Endothelial cell of umbilical vein (primary cell): ENCODE results near the gene NMNAT1. TPM values are rescaled to one million over a fixed set of nuclear protein-coding genes. Genes with fewer than 3 reads are reported as not detected.

Experiments used
- BruUV-seq: library from RNA; stranded (reverse); fragments of 400-500 nt; replicated peaks from 2 replicates; lab custom pipeline; 2021; lab: Mats Ljungman, UMichigan
- CTCF ChIA-PET: fragments of 300-600, 350-600 bp; sonication (Branson Sonifier 250); formaldehyde crosslinking; loops from one replicate; lab custom pipeline; 2021; ENCODE audit warnings: antibody characterized with exemption, inconsistent platforms; lab: Charles Lee
- POLR2A ChIA-PET: fragments of 300-600, 350-600 bp; sonication (Branson Sonifier 250); formaldehyde crosslinking; loops from one replicate; lab custom pipeline; 2021; ENCODE audit warnings: antibody characterized with exemption, inconsistent platforms; lab: Charles Lee
- DNase-seq: peaks from one replicate; pipeline ENCODE4 v3.0.0-alpha.2; 2011; ENCODE audit warnings: low read depth, low spot score
- FAIRE-seq: peaks from 2 replicates; lab custom pipeline; 2011; peaks lifted over from hg19 to GRCh38; lab: Jason Lieb, UNC
- H2AFZ ChIP-seq: 2 replicates; pipeline ENCODE4 v1.6.0; 2012; ENCODE audit warnings: low read depth, low read length, control low read depth, inconsistent platforms
- H3K27ac ChIP-seq: 2 replicates; pipeline ENCODE4 v1.5.1; 2011; ENCODE audit warnings: low read depth, mild to moderate bottlenecking, control low read depth, low read length, moderate library complexity; ENCODE audit not compliant: insufficient read depth
- H3K27me3 ChIP-seq, 2 experiments: 2 replicates each; pipeline versions ENCODE4 v1.6.0 to v1.6.1; 2011; ENCODE audit warnings: low read length in 2 of 2, mixed read lengths in 1 of 2; ENCODE audit not compliant: control insufficient read depth in 2 of 2, insufficient read depth in 2 of 2
- H3K36me3 ChIP-seq, 2 experiments: 2 replicates in 1 of 2; 3 replicates in 1 of 2; pipeline ENCODE4 v1.5.1; 2011; ENCODE audit warnings: low read length in 2 of 2, mild to moderate bottlenecking in 1 of 2, moderate library complexity in 1 of 2; ENCODE audit not compliant: control insufficient read depth in 2 of 2, insufficient read depth in 2 of 2; ENCODE audit errors: extremely low read depth in 1 of 2
- H3K4me1 ChIP-seq: 3 replicates; pipeline ENCODE4 v1.5.1; 2011; ENCODE audit warnings: mild to moderate bottlenecking, low read length; ENCODE audit not compliant: control insufficient read depth, insufficient read depth; ENCODE audit errors: extremely low read depth
- H3K4me2 ChIP-seq: 2 replicates; pipeline ENCODE4 v1.6.1; 2011; ENCODE audit warnings: low read length, control low read depth, mixed read lengths; ENCODE audit not compliant: insufficient read depth
- H3K4me3 ChIP-seq, 3 experiments: fragments of 200-600 bp in 1 of 3; sonication (generic), shearing (Covaris generic) in 1 of 3; replicated peaks in 1 of 3; 2 replicates each; pipeline ENCODE4 v1.5.1; 2011 to 2016; ENCODE audit warnings: control low read depth in 3 of 3, low read length in 3 of 3, mild to moderate bottlenecking in 2 of 3, inconsistent platforms in 1 of 3, low read depth in 1 of 3, moderate library complexity in 1 of 3; ENCODE audit not compliant: insufficient read depth in 1 of 3
- H3K79me2 ChIP-seq: 2 replicates; pipeline ENCODE4 v1.6.0; 2012; ENCODE audit warnings: low read length, inconsistent platforms; ENCODE audit not compliant: control insufficient read depth, insufficient read depth
- H3K9ac ChIP-seq: replicated peaks from 2 replicates; pipeline ENCODE3; 2011; ENCODE audit warnings: low read length, control low read depth; ENCODE audit not compliant: insufficient read depth; ENCODE audit errors: extremely low read depth
- H3K9me1 ChIP-seq: replicated peaks from 3 replicates; pipeline ENCODE4 v1.6.0; 2011; ENCODE audit warnings: mild to moderate bottlenecking, low read length; ENCODE audit not compliant: control insufficient read depth, insufficient read depth; ENCODE audit errors: extremely low read depth
- H3K9me3 ChIP-seq: replicated peaks from 2 replicates; pipeline ENCODE4 v1.5.1; 2012; ENCODE audit warnings: low read length, inconsistent platforms; ENCODE audit not compliant: control insufficient read depth, insufficient read depth
- H4K20me1 ChIP-seq: replicated peaks from 2 replicates; pipeline ENCODE3; 2011; ENCODE audit warnings: mild to moderate bottlenecking, low read length; ENCODE audit not compliant: control insufficient read depth, insufficient read depth; ENCODE audit errors: extremely low read depth
- EZH2 ChIP-seq: IDR thresholded peaks from 2 replicates; pipeline ENCODE4 v1.6.1; 2012; ENCODE audit warnings: borderline replicate concordance, low read depth, mild to moderate bottlenecking, moderate library complexity, low read length, inconsistent platforms; ENCODE audit not compliant: severe bottlenecking
- FOS ChIP-seq: IDR thresholded peaks from 2 replicates; pipeline ENCODE4 v1.6.1; 2011; ENCODE audit warnings: mild to moderate bottlenecking, low read length, moderate library complexity, borderline replicate concordance; ENCODE audit not compliant: insufficient read depth
- GATA2 ChIP-seq: IDR thresholded peaks from 2 replicates; pipeline ENCODE4 v1.7.0; 2011; ENCODE audit warnings: low read depth, mild to moderate bottlenecking, moderate library complexity, mixed read lengths, low read length; ENCODE audit not compliant: insufficient read length, insufficient read depth
- JUN ChIP-seq: IDR thresholded peaks from 2 replicates; pipeline ENCODE4 v1.6.1; 2011; ENCODE audit warnings: borderline replicate concordance, low read depth; ENCODE audit not compliant: insufficient read length, insufficient read depth
- MYC ChIP-seq: IDR thresholded peaks from one replicate; pipeline ENCODE4 v1.6.1; 2011; ENCODE audit warnings: mild to moderate bottlenecking, low read depth, low read length
- POLR2A ChIP-seq: IDR thresholded peaks from 2 replicates; pipeline ENCODE4 v1.6.1; 2012; ENCODE audit warnings: low read depth, mild to moderate bottlenecking, control low read depth, low read length
- POLR2AphosphoS5 ChIP-seq: IDR thresholded peaks from 2 replicates; pipeline ENCODE4 v1.6.1; 2012; ENCODE audit warnings: low read depth, mild to moderate bottlenecking, control low read depth, low read length, moderate library complexity; ENCODE audit not compliant: insufficient read depth
- dilution Hi-C: fragments of 300-500 bp; cut with MboI; formaldehyde crosslinking; loops from one replicate; pipeline ENCODE4 v1.15.0; 2019; ENCODE audit warnings: low sequenced_read_pairs; ENCODE audit not compliant: extremely low pct_ligation_motif_present
- intact Hi-C: fragments of 100-400 bp; cut with micrococcal nuclease; formaldehyde crosslinking; loops from one replicate; pipeline ENCODE4 v1.10.0; 2022
- polyA plus RNA-seq, 4 experiments: library from polyadenylated mRNA; depleted of rRNA in 3 of 4; stranded (reverse) in 3 of 4; unstranded in 1 of 4; fragments of >200 nt; gene quantifications; 2 replicates each; pipeline versions ENCODE4 v1.2.1 to v1.2.3, GENCODE V29; 2011 to 2012; ENCODE audit warnings: missing spikeins in 1 of 4
- total RNA-seq: library from RNA; stranded (reverse); gene quantifications from 2 replicates; pipeline ENCODE4 v1.2.3, GENCODE V29; 2021
- TF ChIP-seq, protein P1 (sequence below): IDR thresholded peaks from 2 replicates; pipeline ENCODE4 v1.6.1; 2011; ENCODE audit not compliant: insufficient read depth, insufficient read length
- TF ChIP-seq, protein P2 (sequence below), 2 donors: IDR thresholded peaks; 1 replicate in 1 of 2; 2 replicates in 1 of 2; pipeline ENCODE4 v1.5.1; 2011; ENCODE audit warnings: low read length in 2 of 2, mild to moderate bottlenecking in 2 of 2, moderate library complexity in 2 of 2, control low read depth in 1 of 2, inconsistent platforms in 1 of 2, low read depth in 1 of 2; ENCODE audit not compliant: insufficient read depth in 1 of 2; ENCODE audit errors: extremely low read depth in 1 of 2

The NMNAT1 gene
- total and polyA plus RNA-seq, 2 donors (not counting 3 experiments of a cell fraction or from before 2014, with no cell fraction given), result 4.8 to 9.8 TPM

DNA sequence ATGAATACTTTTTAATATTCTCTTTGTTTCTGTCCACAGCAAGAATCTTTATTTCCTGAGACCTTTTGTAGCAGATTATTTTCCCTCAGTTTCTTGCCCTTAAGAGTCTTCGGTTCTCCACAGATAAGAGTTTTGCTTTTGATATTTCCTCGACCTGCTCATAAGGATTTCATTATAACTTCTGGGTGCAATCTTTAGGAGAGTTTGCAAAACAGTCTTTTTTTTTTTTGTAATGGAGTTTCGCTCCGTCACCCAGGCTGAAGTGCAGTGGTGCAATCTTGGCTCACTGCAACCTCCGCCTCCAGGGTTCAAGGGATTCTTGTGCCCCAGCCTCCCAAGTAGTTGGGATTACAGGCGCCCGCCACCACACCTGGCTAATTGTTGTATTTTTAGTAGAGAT lies 79.4 kb downstream of the NMNAT1 start:
- no TSS peak for BruUV-seq
- ChIA-PET POLR2A (no interaction called here), CTCF (no interaction called here)
- TF ChIP-seq JUN (no peak), POLR2AphosphoS5 (no peak), POLR2A (no peak), FOS (no peak), EZH2 (no peak), GATA2 (no peak), MYC (no peak)
- TF ChIP-seq, protein P1, sequence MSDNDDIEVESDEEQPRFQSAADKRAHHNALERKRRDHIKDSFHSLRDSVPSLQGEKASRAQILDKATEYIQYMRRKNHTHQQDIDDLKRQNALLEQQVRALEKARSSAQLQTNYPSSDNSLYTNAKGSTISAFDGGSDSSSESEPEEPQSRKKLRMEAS, result no peak
- TF ChIP-seq, protein P2, sequence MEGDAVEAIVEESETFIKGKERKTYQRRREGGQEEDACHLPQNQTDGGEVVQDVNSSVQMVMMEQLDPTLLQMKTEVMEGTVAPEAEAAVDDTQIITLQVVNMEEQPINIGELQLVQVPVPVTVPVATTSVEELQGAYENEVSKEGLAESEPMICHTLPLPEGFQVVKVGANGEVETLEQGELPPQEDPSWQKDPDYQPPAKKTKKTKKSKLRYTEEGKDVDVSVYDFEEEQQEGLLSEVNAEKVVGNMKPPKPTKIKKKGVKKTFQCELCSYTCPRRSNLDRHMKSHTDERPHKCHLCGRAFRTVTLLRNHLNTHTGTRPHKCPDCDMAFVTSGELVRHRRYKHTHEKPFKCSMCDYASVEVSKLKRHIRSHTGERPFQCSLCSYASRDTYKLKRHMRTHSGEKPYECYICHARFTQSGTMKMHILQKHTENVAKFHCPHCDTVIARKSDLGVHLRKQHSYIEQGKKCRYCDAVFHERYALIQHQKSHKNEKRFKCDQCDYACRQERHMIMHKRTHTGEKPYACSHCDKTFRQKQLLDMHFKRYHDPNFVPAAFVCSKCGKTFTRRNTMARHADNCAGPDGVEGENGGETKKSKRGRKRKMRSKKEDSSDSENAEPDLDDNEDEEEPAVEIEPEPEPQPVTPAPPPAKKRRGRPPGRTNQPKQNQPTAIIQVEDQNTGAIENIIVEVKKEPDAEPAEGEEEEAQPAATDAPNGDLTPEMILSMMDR (IDR thresholded peaks at IDR 0.05; ENCODE audit: extremely low read depth in 1 of 2, insufficient read depth in 1 of 2, low read depth in 1 of 2, low read length in 2 of 2), result no peak
- Histone ChIP-seq H3K4me2 (no peak overlapping the region), H2AFZ (no peak overlapping the region), H3K27ac (no peak overlapping the region), H3K4me3 (no peak overlapping the region), H3K27me3 (peaks cover 0 to 3% of the 10 kb centered on the region in 2 experiments), H3K4me1 (no peaks in the 10 kb centered on the region), H3K9me1 (no peaks in the 10 kb centered on the region), H3K79me2 (no peaks in the 10 kb centered on the region), H3K9me3 (no peaks in the 10 kb centered on the region), H3K9ac (no peak overlapping the region), H3K36me3 (no peaks in the 10 kb centered on the region), H4K20me1 (no peaks in the 10 kb centered on the region)
- FAIRE-seq (no peak), DNase-seq (no peak)
- dilution Hi-C loops, result no loop called here
- intact Hi-C loops, result no loop called here
